ENCODE measurements around the gene SERPINH1. TPM values are rescaled to one million over a fixed set of nuclear protein-coding genes. Genes with fewer than 3 reads are reported as not detected.
A peak's percentile ranks its signal among the peaks of the same experiment; 100 is the strongest.

SERPINH1 gene
- total RNA-seq, 1 donor from 2014 or later = 234 TPM

DNA sequence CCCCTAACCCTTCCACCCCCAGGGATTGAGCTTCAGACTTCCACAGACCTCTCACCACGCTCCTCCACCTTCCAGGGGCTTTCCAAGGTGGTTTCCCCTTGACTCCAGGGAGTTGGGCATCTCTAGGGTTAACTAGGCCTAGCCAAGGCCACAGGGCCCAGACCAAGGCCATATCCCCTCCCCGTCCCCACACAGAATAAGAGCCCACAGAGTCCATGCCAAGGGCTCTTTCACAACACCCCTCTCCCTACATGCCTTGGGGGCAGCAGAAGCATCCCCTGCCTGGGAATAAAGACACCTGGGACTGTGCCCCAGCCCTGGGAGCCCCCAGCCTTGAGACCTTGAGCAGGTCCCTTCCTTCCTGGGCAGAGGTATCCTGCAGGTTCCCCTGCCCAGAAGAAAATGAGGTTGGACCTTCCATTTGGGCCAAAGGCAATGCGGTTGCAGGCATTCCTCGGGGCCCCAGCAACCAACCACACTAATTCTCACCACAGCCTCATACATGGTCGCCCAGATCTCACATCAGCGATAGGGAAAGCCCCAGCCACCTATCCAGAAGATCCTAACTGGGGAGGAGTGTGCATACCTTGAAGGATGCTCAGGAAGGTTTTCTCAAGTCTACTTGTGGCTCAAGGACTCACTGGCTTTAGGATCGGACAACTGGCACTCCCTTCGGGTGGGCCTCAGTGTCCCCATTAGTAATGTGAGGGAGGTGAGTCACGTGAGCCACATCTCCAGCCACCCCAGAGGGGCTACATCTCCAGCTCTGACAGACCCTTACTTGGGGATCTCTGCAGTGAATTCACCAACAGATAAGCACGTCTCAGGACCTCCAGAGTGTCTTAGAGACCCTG, 38.0 kb upstream of the SERPINH1 start:
- Mint-ChIP-seq H3K4me3 (ENCODE audit: low read depth) (peak overlapping the region; percentile 73), H3K27me3 (peaks cover 36% of the 10 kb centered on the region), H3K4me1 (ENCODE audit: low read depth) (peaks cover 16% of the 10 kb centered on the region), H3K27ac (no peak overlapping the region), H3K9me3 (ENCODE audit: low read depth) (no peaks in the 10 kb centered on the region), H3K36me3 (ENCODE audit: insufficient read depth) (no peaks in the 10 kb centered on the region)
- TF ChIP-seq, protein P1, sequence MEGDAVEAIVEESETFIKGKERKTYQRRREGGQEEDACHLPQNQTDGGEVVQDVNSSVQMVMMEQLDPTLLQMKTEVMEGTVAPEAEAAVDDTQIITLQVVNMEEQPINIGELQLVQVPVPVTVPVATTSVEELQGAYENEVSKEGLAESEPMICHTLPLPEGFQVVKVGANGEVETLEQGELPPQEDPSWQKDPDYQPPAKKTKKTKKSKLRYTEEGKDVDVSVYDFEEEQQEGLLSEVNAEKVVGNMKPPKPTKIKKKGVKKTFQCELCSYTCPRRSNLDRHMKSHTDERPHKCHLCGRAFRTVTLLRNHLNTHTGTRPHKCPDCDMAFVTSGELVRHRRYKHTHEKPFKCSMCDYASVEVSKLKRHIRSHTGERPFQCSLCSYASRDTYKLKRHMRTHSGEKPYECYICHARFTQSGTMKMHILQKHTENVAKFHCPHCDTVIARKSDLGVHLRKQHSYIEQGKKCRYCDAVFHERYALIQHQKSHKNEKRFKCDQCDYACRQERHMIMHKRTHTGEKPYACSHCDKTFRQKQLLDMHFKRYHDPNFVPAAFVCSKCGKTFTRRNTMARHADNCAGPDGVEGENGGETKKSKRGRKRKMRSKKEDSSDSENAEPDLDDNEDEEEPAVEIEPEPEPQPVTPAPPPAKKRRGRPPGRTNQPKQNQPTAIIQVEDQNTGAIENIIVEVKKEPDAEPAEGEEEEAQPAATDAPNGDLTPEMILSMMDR (IDR thresholded peaks at IDR 0.05; ENCODE audit: unreplicated experiment) = no peak
- no peak for DNase-seq (ENCODE audit: low spot score, unreplicated experiment)

DNA sequence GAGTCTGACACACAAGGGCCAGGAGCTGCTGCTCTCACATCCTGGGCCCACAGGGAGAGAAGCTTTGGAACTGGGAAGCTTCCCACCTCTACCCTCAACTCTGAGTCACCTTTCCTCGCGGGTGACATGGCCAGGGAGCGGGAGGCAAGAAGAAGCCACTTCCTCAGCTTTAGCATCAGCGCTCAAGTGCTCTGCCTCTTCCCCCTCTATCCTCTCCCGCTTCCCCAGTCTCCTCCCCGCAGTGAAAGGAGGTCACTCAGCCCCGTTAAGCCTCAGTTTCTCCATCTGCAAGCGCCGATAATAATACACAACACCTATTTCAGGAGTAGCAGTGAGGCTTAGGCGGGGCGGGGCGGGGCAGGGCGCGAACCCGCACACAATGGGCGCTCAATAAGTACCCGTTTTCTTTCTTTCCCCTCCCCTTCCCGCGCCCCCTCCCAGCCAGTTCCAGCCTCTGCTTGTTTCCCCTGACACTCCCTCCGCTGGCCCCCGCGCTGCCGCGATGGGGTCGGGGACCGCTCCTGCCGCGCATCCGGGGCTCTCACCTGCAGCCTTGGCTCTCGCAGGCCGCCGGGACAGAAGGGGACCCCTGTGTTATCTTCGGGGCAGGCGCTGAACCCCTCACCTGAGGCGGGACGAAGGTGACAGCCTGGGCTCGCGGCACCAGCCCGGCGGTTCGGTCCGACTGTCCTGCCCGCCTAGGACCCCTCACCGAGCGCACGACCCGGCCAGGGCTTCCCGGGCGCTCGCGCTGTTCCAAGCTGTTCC, 37.2 kb upstream of the SERPINH1 start:
- Mint-ChIP-seq H3K27ac (peak overlapping the region; percentile 67), H3K27me3 (peaks cover 43% of the 10 kb centered on the region), H3K4me3 (ENCODE audit: low read depth) (peak overlapping the region; percentile 73), H3K9me3 (ENCODE audit: low read depth) (no peaks in the 10 kb centered on the region), H3K4me1 (ENCODE audit: low read depth) (peaks cover 11% of the 10 kb centered on the region), H3K36me3 (ENCODE audit: insufficient read depth) (no peaks in the 10 kb centered on the region)
- DNase-seq (ENCODE audit: low spot score, unreplicated experiment) = peak; percentile 26
- TF ChIP-seq, protein P1 (IDR thresholded peaks at IDR 0.05; ENCODE audit: unreplicated experiment) = no peak

DNA sequence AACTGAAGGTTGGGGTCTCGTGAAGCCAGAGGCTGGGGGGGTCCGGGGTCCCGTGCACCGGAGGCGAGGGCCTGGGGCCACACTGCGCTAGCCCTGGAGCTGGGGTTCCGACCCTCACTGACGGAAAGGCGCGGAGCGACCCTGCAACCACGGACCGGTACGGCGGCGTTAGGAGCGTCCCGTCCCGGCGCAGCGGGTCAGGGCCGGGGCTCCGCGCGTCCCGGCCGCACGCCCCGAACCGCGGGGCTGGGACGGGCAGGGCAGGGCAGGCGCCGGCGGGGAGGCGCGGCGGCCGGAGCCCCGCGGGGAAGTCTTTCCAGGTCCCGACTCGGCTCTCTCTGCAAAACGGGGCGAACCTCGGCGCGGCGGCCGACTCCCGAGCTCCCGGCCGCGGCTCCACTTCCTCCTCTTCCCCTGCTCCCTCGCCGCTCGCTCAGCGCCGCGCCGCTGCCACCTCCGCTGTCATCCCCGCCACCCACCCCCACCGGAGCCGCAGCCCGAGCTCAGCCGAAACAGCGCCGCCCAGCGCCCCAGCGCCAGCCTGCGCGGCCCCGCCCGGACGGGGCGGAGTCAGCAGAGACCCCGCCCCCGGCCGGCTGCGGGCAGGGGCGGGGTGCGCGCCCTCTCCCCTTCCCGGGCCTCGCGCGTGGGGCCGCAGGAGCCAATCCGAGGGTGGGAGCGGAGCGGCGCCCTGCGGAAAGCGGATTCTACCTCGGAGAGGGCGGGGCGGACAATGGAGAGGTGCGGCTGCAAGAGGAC, 36.4 kb upstream of the SERPINH1 start, which contains the start of gene GDPD5:
Gene GDPD5 (minus strand): TSS at position 509 of the 759 bp plus-strand sequence. CDS start 48,206 bp downstream, outside the sequence.
- peak; percentile 79 for DNase-seq (ENCODE audit: low spot score, unreplicated experiment)
- peaks cover 11% of the 10 kb centered on the region for H3K4me1 Mint-ChIP-seq (ENCODE audit: low read depth)

DNA sequence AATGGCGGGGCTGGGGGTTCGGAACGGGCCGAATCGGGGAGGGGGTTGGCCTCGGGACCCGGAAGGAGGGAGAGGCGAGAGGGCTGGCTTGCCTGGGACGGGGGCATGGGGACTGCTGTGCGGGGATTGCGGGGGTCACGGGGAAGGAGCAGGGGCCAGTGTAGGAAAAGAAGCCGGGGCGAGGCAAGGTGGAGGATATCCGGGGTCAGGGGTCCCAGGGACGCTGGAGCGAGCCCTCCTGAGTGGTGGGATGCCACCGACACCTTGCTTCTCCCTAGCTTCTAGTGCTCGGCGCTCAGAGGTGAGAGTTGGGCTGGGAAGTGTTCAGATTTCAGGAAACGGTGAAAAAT, 35.9 kb upstream of the SERPINH1 start:
- no peaks in the 10 kb centered on the region for H3K9me3 Mint-ChIP-seq (ENCODE audit: low read depth)
- H3K27me3 Mint-ChIP-seq = peaks cover 48% of the 10 kb centered on the region
- TF ChIP-seq, protein P1 (IDR thresholded peaks at IDR 0.05; ENCODE audit: unreplicated experiment) = no peak
- H3K27ac Mint-ChIP-seq = peak overlapping the region; percentile 85
- peak overlapping the region; percentile 84 for H3K4me3 Mint-ChIP-seq (ENCODE audit: low read depth)
- no peaks in the 10 kb centered on the region for H3K36me3 Mint-ChIP-seq (ENCODE audit: insufficient read depth)
- no peak for DNase-seq (ENCODE audit: low spot score, unreplicated experiment)
- H3K4me1 Mint-ChIP-seq (ENCODE audit: low read depth) = peaks cover 12% of the 10 kb centered on the region

More for the DNA sequence above, 36.4 kb upstream of the SERPINH1 start, which contains the start of gene GDPD5:
- peak within 1 kb of the TSS; percentile 85 for H3K27ac Mint-ChIP-seq
- peak within 1 kb of the TSS; percentile 84 for H3K4me3 Mint-ChIP-seq (ENCODE audit: low read depth)
- H3K9me3 Mint-ChIP-seq (ENCODE audit: low read depth) = no peaks in the 10 kb centered on the region
- TF ChIP-seq, protein P1 (IDR thresholded peaks at IDR 0.05; ENCODE audit: unreplicated experiment) = peak; percentile 58
- peaks cover 47% of the 10 kb centered on the region for H3K27me3 Mint-ChIP-seq
- no peaks in the 10 kb centered on the region for H3K36me3 Mint-ChIP-seq (ENCODE audit: insufficient read depth)

DNA sequence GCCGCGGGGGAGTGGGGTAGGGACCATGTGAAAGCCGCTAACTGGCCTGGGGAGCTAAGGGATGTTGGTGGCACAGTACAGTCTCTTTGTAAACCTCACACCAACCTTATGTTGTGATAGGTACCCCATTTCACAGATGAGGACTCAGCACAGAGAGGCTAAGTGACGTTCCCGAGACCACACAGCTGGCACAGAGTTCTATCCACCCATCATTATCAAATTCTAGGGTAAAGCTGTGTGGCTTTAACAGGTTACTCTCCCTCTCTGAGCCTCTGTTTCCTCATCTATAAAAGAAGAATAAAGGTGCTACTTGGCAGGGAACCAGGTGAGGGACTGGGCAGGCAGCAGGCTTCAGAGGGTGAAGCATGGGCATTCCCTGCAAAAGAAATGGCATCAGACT, 34.9 kb upstream of the SERPINH1 start:
- Mint-ChIP-seq H3K4me1 (ENCODE audit: low read depth) (peaks cover 14% of the 10 kb centered on the region), H3K36me3 (ENCODE audit: insufficient read depth) (no peaks in the 10 kb centered on the region), H3K27ac (no peak overlapping the region), H3K27me3 (peaks cover 42% of the 10 kb centered on the region), H3K9me3 (ENCODE audit: low read depth) (no peaks in the 10 kb centered on the region), H3K4me3 (ENCODE audit: low read depth) (peak overlapping the region; percentile 84)
- DNase-seq (ENCODE audit: low spot score, unreplicated experiment) = no peak
- TF ChIP-seq, protein P1 (IDR thresholded peaks at IDR 0.05; ENCODE audit: unreplicated experiment) = no peak

All from progenitor cell of endocrine pancreas (in vitro differentiated cells).